NAMALWA (cell line): ENCODE measurements around the gene BICC1.

Experiments
- DNase-seq: peaks from one replicate; pipeline ENCODE4 v3.0.0-alpha.2; 2015; ENCODE audit warnings: low spot score

Gene BICC1

DNA sequence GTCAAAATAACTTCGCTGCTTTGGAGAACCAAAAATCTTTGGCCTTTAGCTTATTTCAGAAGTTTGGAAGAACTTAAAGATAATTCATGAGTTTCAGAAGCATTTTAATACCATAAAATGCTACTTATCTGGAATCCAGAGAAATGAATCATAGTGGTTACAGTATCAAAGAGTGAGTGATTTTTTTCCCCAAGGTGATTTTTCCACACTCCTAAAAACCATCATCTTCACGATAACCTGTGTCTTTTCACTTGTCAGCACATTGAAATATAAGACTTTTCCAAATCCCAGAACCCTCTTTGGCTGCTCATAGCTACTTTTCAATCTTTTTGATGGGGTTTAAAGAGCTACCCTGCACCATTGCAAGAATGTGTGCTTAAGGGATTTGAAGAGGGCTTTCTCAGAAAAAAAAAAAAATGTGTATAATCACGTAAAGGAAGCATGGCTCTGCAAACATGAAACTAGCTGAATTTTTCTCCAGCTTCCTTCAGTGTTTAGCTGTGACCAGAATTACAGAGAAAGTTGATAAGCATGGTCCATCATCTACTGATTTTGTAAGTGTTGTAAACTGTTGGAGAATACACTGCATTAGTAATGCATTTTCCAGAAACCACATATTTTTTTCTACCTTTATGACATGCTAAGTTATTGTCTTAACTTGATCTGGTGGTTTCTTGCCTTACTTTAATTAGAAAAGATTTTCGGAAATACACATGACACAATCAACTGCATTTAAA lies 134.9 kb downstream of the BICC1 start:
- no peak for DNase-seq

GRCh38 chr10:58648131-58648530 lies 135.5 kb downstream of the BICC1 start:
- no peak for DNase-seq

GRCh38 chr10:58651040-58651439 lies 138.4 kb downstream of the BICC1 start:
- DNase-seq = no peak

DNA sequence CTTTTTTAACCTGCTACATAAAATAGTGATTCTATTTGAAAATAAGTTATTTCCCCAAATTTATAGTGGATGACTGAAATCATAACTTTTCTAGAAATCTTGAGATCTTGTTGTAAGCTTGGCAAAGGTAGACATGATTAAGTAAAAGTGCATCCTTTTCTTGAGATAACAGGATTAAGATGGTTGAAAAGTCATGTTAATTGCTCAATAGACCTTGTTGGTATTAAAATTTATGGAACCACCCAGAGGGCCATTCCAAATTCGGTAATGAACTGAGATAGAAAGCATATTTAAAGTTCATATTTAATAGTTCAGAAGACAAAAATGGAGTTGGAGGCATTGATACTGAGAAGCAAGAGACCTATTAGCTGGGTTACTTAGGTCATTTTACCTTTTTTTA lies 139.1 kb downstream of the BICC1 start:
- no peak for DNase-seq

DNA sequence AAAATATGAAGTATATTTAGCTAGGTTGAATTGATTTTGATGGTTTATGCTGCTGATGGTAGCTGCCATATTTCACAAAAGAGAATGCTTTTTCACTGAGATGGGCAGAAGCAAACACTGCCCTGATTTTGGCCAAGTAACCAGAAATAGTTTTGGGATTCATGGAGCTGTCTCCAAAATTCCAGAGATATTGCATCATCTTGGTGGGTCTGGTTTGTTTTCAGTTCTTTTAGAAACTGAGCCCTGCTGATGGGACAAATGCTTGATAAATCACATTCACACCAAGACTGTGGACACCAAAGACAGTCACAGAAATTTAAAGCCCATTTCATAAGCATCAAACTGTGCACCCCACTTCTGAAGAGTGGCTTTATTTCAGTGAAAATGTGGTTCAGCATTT lies 140.5 kb downstream of the BICC1 start:
- DNase-seq = no peak

DNA sequence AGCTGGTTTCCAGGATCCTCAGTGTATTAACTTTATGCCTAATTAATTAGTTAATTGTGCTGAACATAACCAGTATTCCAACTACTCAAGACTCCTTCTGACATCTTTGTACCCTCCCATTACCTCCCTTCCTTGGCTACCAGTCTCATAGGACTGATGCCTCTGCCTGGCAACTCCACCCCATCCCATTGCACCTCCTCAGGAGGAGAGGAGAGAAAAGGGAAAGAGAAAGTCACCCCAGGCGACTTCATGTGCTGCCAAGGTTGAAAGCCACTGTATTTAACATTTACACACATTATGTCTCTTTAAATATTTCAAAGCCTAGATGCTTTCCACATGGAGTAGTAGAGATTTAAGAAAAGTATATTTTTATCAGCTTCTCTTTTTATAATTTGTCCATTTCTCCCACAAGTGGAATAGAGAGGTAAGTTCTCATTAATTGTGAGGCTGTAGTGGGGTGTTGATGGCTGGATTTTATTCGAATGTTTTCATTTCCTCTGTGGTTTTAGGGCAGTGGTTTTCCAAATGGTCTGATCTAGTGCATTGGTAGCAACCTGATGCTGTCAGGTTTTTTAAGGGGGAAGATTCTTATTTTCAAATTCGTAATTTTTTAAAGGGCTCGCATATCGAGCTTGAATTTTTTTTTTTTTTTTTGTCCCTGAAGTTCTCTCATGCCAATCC lies 148.0 kb downstream of the BICC1 start:
- DNase-seq = no peak

GRCh38 chr10:58661336-58661735 lies 148.7 kb downstream of the BICC1 start:
- no peak for DNase-seq

DNA sequence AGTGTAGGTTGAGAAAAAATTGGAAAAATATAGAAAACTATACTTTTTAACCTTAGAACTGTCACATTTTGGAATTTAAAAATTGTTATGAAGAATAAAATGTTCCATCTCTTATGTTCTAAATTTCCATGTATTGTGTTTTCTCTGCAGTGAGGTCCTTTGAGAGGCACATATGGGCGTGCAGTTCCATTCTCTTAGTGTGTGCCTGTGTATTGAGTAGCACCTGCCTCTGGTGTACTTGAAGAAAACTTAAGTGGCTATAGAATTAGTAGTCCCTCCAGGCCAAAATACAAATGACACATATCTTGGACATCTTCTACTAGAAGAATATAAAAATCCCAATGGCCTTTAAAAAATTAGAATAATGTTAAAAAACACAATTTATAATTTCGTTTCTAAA lies 149.2 kb downstream of the BICC1 start:
- no peak for DNase-seq

- no peak for DNase-seq
Measured at GRCh38 chr10:58662314-58662713, 149.6 kb downstream of the BICC1 start.

DNA sequence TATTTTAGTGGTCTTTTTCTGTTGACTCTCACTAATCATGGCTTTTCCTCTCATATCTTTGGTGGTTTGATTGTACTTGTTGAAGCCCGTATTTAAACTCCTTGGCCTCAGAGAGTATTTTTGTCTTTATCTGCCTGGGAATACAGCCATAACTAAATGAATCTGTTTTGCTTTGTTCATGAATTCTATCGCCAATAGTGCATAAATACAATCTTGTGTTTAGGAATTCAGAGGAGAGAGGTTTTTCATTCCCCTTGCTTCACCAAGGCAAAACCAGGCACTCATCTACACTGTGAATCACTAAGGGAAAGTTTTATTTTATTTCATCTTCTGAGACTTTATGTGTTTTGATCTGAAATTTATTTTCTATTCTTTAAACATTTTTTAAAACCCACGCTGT lies 152.7 kb downstream of the BICC1 start:
- DNase-seq = no peak

DNA sequence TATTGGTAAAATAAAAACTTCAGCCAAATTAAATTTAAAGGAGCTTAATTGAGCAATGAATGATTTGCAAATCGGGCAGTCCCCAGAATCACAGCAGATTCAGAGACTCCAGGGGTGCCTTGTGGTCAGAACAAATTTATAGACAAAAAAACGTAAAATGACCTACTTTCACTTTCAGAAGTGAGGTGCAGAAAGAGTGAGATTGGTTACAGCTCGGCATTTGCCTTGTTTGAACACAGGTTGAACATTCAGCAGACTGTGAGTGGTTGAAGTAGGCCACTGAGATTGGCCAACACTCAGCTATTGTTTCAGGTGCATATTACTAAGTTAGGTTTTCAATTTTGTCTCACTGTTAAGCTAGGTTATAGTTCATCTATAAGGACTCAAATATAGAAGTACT lies 153.4 kb downstream of the BICC1 start:
- no peak for DNase-seq

GRCh38 chr10:58667658-58668310 lies 155.1 kb downstream of the BICC1 start:
- DNase-seq = no peak

DNA sequence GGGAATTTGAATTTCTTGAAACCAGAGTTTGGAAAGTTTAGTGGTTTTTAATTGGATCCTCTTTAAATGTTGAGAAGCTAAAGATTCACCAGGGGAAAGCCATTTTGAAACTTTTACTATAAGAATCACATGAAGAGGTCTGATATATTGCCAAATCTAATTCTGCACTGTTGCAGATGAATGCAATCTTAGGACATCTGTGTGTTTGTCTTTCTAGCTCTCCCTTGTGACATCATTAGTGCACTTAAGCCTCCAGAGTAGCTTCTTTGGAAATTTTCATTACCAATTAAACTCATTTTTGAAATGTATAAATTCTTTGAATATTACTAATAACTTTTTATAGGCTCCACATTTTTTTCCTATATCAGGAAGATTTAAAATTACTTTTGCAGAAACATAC lies 160.2 kb downstream of the BICC1 start:
- DNase-seq = no peak

DNA sequence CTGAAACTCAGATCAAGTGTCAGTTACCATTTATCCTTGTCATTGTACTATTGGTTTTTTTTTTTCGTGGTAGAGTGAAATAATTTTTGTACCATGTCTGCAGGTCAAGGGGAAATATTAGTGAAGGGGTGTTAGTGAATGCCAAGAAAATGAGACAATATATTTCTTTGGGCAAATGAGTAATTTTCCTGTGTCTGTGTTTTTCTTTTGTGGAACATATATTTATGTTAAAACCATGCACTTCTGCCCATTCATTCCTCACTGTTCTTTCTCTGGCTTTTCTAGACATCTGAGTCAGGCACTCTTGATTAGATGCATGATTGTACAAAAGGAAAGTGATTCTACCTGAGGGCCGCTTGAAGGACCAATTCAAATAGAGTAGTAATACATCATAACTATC lies 161.6 kb downstream of the BICC1 start:
- no peak for DNase-seq

- no peak for DNase-seq
Measured at GRCh38 chr10:58675321-58675720, 162.6 kb downstream of the BICC1 start.

DNA sequence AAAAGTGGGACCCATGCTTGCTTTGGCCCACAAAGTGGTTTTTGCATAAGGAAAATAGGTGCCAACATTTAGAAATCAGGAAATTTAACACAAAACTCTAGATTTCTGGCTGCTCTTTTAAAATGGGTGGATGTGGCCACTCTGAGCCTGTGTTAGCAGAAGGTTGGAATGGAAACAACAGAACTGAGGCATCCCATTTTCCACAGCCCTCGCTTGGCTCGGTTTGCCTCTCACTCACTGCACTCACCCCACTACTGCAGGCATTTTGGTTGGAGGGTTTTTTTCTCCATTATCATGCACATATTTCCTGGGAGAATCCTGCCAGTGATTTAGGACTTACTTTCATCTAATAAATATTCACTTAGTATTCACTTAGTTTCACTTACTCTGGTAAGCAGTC lies 178.9 kb downstream of the BICC1 start:
- no peak for DNase-seq

- DNase-seq = no peak
Measured at GRCh38 chr10:58693919-58694318, 181.2 kb downstream of the BICC1 start.

DNA sequence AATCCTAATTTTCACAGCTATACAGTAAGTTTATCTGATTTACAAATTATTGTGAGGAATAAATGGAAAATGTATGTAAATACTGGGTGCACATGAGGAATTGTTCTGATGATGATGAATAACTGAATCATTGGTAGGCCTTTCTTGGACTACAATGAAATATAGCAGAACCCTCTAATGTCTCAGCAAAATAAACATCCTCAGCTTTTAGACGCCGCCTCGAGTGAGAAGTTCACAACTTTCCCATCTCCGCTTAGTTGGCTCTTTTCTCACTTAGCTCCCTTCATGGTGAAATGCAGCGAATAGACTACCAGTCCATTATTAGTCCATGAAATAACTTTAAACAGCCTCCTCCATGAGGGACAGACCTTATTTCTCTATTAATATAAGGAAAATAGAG lies 182.3 kb downstream of the BICC1 start:
- DNase-seq = no peak

DNA sequence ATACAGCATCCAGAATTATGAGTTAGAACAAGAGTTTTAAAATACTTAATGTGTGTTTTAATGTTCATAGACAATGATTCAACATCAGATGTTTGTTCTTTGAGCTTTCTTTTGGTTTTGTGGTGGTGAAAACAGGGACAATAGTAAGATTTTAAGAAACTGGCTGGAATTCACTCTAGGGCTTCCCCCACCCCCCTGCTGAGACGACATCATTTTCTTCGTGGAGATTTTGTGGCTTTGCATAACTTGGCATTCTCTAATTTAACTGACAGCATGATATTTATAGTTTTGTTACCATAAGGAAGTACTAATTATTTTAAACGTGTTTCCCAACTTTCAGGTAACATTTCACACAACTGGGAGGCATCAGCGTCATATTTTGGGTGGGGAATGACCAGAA lies 184.1 kb downstream of the BICC1 start:
- DNase-seq = no peak

DNA sequence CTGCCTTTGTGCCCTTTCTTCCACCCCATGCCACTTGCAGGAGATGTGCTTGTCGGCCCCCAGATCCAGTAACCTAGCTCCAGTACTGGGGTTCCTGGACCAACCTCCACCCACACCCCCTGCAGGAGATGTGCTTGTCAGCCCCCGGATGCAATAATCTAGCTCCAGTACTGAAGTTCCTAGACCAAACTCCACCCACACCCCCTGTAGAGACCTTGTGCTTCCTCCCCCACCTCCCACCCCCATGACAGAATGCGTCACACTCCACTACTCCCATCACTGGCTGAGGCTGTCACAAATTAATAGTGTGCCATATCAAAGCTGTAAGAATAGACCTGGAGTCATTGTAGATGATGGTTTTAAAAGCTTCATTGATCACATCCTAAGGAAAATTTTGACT lies 185.0 kb downstream of the BICC1 start:
- DNase-seq = no peak

- DNase-seq = no peak
Measured at GRCh38 chr10:58698777-58699356, 186.2 kb downstream of the BICC1 start.

DNA sequence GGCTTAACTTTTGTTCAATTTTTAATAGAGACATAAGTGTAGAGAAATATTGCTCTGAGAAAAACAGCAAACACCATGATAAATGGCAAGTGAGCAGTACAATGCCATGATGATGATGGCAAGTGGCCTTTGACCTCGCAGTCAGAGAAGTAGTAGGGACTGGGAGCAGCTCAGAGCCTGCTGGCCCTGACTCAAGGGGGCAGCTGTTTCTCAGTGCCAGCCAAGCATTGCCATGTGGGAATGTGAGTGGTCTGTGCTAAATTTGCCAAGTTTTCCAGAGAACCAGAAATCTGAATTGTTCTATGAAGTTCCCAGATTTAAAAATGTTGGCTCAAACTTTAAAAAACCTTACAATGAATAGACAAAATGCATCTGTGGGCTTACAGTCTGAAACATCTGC lies 187.9 kb downstream of the BICC1 start:
- no peak for DNase-seq
